ENCODE data around the gene PLEKHJ1.
"Not testable (repeated sequence)": the region's sequence is repeated elsewhere in the genome, so short reads cannot be mapped to it uniquely, and the experiment has no call there.

Gene PLEKHJ1

GRCh38 chr19:2209408-2209807 lies 26.7 kb downstream of the PLEKHJ1 start:
- Histone ChIP-seq H3K36me3 (ENCODE audit: control insufficient read depth in 1 of 2, insufficient read depth in 2 of 2, low read length in 2 of 2) (peaks cover 17 to 66% of the 10 kb centered on the region in 2 donors), H3K9me3 (ENCODE audit: control insufficient read depth in 1 of 2, low read length in 2 of 2) (no peaks in the 10 kb centered on the region), H3K27me3 (ENCODE audit: low read depth, low read length) (no peaks in the 10 kb centered on the region), H3K4me1 (ENCODE audit: control insufficient read depth in 1 of 2, insufficient read depth in 2 of 2, low read length in 2 of 2) (peaks cover 0 to 12% of the 10 kb centered on the region in 2 donors), H3K27ac (ENCODE audit: low read length) (no peak overlapping the region), H3K4me3 (ENCODE audit: low read depth in 1 of 2, low read length in 2 of 2) (no peak overlapping the region)

- no peak overlapping the region for H3K27ac ChIP-seq (ENCODE audit: low read length)
- no peaks in the 10 kb centered on the region for H3K27me3 ChIP-seq (ENCODE audit: low read depth, low read length)
- H3K4me1 ChIP-seq (ENCODE audit: control insufficient read depth in 1 of 2, insufficient read depth in 2 of 2, low read length in 2 of 2), result peaks cover 0 to 12% of the 10 kb centered on the region in 2 donors
- H3K9me3 ChIP-seq (ENCODE audit: control insufficient read depth in 1 of 2, low read length in 2 of 2), result no peaks in the 10 kb centered on the region
- no peak overlapping the region for H3K4me3 ChIP-seq (ENCODE audit: low read depth in 1 of 2, low read length in 2 of 2)
- H3K36me3 ChIP-seq (ENCODE audit: control insufficient read depth in 1 of 2, insufficient read depth in 2 of 2, low read length in 2 of 2), result peaks cover 19 to 66% of the 10 kb centered on the region in 2 donors
These were observed 27.2 kb downstream of the PLEKHJ1 start for GRCh38 chr19:2208975-2209374.

GRCh38 chr19:2207991-2208860 lies 27.9 kb downstream of the PLEKHJ1 start:
- no peak overlapping the region for H3K27ac ChIP-seq (ENCODE audit: low read length)

GRCh38 chr19:2207008-2207407 lies 29.1 kb downstream of the PLEKHJ1 start:
- Histone ChIP-seq H3K27ac (ENCODE audit: low read length) (no peak overlapping the region), H3K4me1 (ENCODE audit: control insufficient read depth in 1 of 2, insufficient read depth in 2 of 2, low read length in 2 of 2) (peaks cover 0 to 12% of the 10 kb centered on the region in 2 donors), H3K4me3 (ENCODE audit: low read depth in 1 of 2, low read length in 2 of 2) (no peak overlapping the region), H3K27me3 (ENCODE audit: low read depth, low read length) (no peaks in the 10 kb centered on the region), H3K9me3 (ENCODE audit: control insufficient read depth in 1 of 2, low read length in 2 of 2) (no peaks in the 10 kb centered on the region), H3K36me3 (ENCODE audit: control insufficient read depth in 1 of 2, insufficient read depth in 2 of 2, low read length in 2 of 2) (peaks cover 24 to 61% of the 10 kb centered on the region in 2 donors)

More at GRCh38 chr19:2207991-2208860, 27.9 kb downstream of the PLEKHJ1 start:
- H3K4me1 ChIP-seq (ENCODE audit: control insufficient read depth in 1 of 2, insufficient read depth in 2 of 2, low read length in 2 of 2), result peaks cover 0 to 12% of the 10 kb centered on the region in 2 donors
- no peaks in the 10 kb centered on the region for H3K9me3 ChIP-seq (ENCODE audit: control insufficient read depth in 1 of 2, low read length in 2 of 2)
- H3K36me3 ChIP-seq (ENCODE audit: control insufficient read depth in 1 of 2, insufficient read depth in 2 of 2, low read length in 2 of 2), result peaks cover 24 to 66% of the 10 kb centered on the region in 2 donors
- H3K4me3 ChIP-seq (ENCODE audit: low read depth in 1 of 2, low read length in 2 of 2), result no peak overlapping the region
- no peaks in the 10 kb centered on the region for H3K27me3 ChIP-seq (ENCODE audit: low read depth, low read length)

GRCh38 chr19:2202366-2202765 lies 33.8 kb downstream of the PLEKHJ1 start:
- H3K4me3 ChIP-seq (ENCODE audit: low read depth in 1 of 2, low read length in 2 of 2), result no peak overlapping the region
- H3K9me3 ChIP-seq (ENCODE audit: control insufficient read depth in 1 of 2, low read length in 2 of 2), result no peaks in the 10 kb centered on the region
- no peaks in the 10 kb centered on the region for H3K27me3 ChIP-seq (ENCODE audit: low read depth, low read length)
- H3K27ac ChIP-seq (ENCODE audit: low read length), result no peak overlapping the region
- peaks cover 19 to 50% of the 10 kb centered on the region in 2 donors for H3K36me3 ChIP-seq (ENCODE audit: control insufficient read depth in 1 of 2, insufficient read depth in 2 of 2, low read length in 2 of 2)
- peaks cover 0 to 5% of the 10 kb centered on the region in 2 donors for H3K4me1 ChIP-seq (ENCODE audit: control insufficient read depth in 1 of 2, insufficient read depth in 2 of 2, low read length in 2 of 2)

GRCh38 chr19:2201473-2202148 lies 34.5 kb downstream of the PLEKHJ1 start:
- Histone ChIP-seq H3K27ac (ENCODE audit: low read length) (no peak overlapping the region), H3K36me3 (ENCODE audit: control insufficient read depth in 1 of 2, insufficient read depth in 2 of 2, low read length in 2 of 2) (peaks cover 14 to 46% of the 10 kb centered on the region in 2 donors), H3K27me3 (ENCODE audit: low read depth, low read length) (no peaks in the 10 kb centered on the region), H3K9me3 (ENCODE audit: control insufficient read depth in 1 of 2, low read length in 2 of 2) (no peaks in the 10 kb centered on the region), H3K4me1 (ENCODE audit: control insufficient read depth in 1 of 2, insufficient read depth in 2 of 2, low read length in 2 of 2) (peaks cover 0 to 5% of the 10 kb centered on the region in 2 donors), H3K4me3 (ENCODE audit: low read depth in 1 of 2, low read length in 2 of 2) (no peak overlapping the region)

- H3K36me3 ChIP-seq (ENCODE audit: control insufficient read depth in 1 of 2, insufficient read depth in 2 of 2, low read length in 2 of 2), result peaks cover 13 to 46% of the 10 kb centered on the region in 2 donors
- H3K27me3 ChIP-seq (ENCODE audit: low read depth, low read length), result not testable (repeated sequence)
These were observed 35.4 kb downstream of the PLEKHJ1 start for GRCh38 chr19:2200624-2201294.

GRCh38 chr19:2199861-2200623 lies 36.1 kb downstream of the PLEKHJ1 start:
- Histone ChIP-seq H3K9me3 (ENCODE audit: control insufficient read depth in 1 of 2, low read length in 2 of 2) (no peaks in the 10 kb centered on the region), H3K27me3 (ENCODE audit: low read depth, low read length) (no peaks in the 10 kb centered on the region), H3K36me3 (ENCODE audit: control insufficient read depth in 1 of 2, insufficient read depth in 2 of 2, low read length in 2 of 2) (peaks cover 13 to 49% of the 10 kb centered on the region in 2 donors), H3K27ac (ENCODE audit: low read length) (no peak overlapping the region), H3K4me3 (ENCODE audit: low read depth in 1 of 2, low read length in 2 of 2) (no peak overlapping the region), H3K4me1 (ENCODE audit: control insufficient read depth in 1 of 2, insufficient read depth in 2 of 2, low read length in 2 of 2) (peaks cover 0 to 5% of the 10 kb centered on the region in 2 donors)

More at GRCh38 chr19:2200624-2201294, 35.4 kb downstream of the PLEKHJ1 start:
- not testable (repeated sequence) for H3K4me1 ChIP-seq (ENCODE audit: control insufficient read depth in 1 of 2, insufficient read depth in 2 of 2, low read length in 2 of 2); H3K9me3 ChIP-seq (ENCODE audit: control insufficient read depth in 1 of 2, low read length in 2 of 2); H3K27ac ChIP-seq (ENCODE audit: low read length); H3K4me3 ChIP-seq (ENCODE audit: low read depth in 1 of 2, low read length in 2 of 2)

GRCh38 chr19:2199215-2199614 lies 36.9 kb downstream of the PLEKHJ1 start:
- no peaks in the 10 kb centered on the region for H3K9me3 ChIP-seq (ENCODE audit: control insufficient read depth in 1 of 2, low read length in 2 of 2)
- H3K36me3 ChIP-seq (ENCODE audit: control insufficient read depth in 1 of 2, insufficient read depth in 2 of 2, low read length in 2 of 2), result peaks cover 13 to 50% of the 10 kb centered on the region in 2 donors
- no peak overlapping the region for H3K27ac ChIP-seq (ENCODE audit: low read length)
- no peak overlapping the region for H3K4me3 ChIP-seq (ENCODE audit: low read depth in 1 of 2, low read length in 2 of 2)
- H3K27me3 ChIP-seq (ENCODE audit: low read depth, low read length), result no peaks in the 10 kb centered on the region
- peaks cover 0 to 5% of the 10 kb centered on the region in 2 donors for H3K4me1 ChIP-seq (ENCODE audit: control insufficient read depth in 1 of 2, insufficient read depth in 2 of 2, low read length in 2 of 2)

- H3K27ac ChIP-seq (ENCODE audit: low read length), result no peak overlapping the region
- H3K27me3 ChIP-seq (ENCODE audit: low read depth, low read length), result no peaks in the 10 kb centered on the region
- peaks cover 0 to 5% of the 10 kb centered on the region in 2 donors for H3K4me1 ChIP-seq (ENCODE audit: control insufficient read depth in 1 of 2, insufficient read depth in 2 of 2, low read length in 2 of 2)
- H3K36me3 ChIP-seq (ENCODE audit: control insufficient read depth in 1 of 2, insufficient read depth in 2 of 2, low read length in 2 of 2), result peaks cover 11 to 49% of the 10 kb centered on the region in 2 donors
- H3K4me3 ChIP-seq (ENCODE audit: low read depth in 1 of 2, low read length in 2 of 2), result no peak overlapping the region
- H3K9me3 ChIP-seq (ENCODE audit: control insufficient read depth in 1 of 2, low read length in 2 of 2), result no peaks in the 10 kb centered on the region
These were observed 37.8 kb downstream of the PLEKHJ1 start for GRCh38 chr19:2198317-2198716.
